PC-9 (cell line): ENCODE measurements around the gene RNF8. TPM values are rescaled to one million over a fixed set of nuclear protein-coding genes. Genes with fewer than 3 reads are reported as not detected.

Experiments used
- BruUV-seq: library from RNA; stranded (reverse); fragments of 400-500 nt; replicated peaks from 2 replicates; lab custom pipeline; 2021; lab: Mats Ljungman, UMichigan
- CTCF ChIA-PET: fragments of 300-600 bp; sonication (Branson Sonifier 250); formaldehyde crosslinking; loops from one replicate; lab custom pipeline; 2022; ENCODE audit warnings: antibody characterized with exemption; lab: Charles Lee
- POLR2A ChIA-PET: fragments of 300-600 bp; sonication (Branson Sonifier 250); formaldehyde crosslinking; loops from one replicate; lab custom pipeline; 2022; ENCODE audit warnings: antibody characterized with exemption; ENCODE audit not compliant: unreplicated experiment; lab: Charles Lee
- DNase-seq, 2 experiments: peaks; one replicate each; pipeline versions ENCODE4 v3.0.0 to v3.0.0-alpha.2; 2015 to 2022; ENCODE audit warnings: mixed read lengths in 1 of 2
- H2AFZ ChIP-seq: fragments of 200-600 bp; sonication (generic); 2 replicates; pipeline ENCODE4 v1.8.1; 2017; ENCODE audit warnings: antibody characterized with exemption
- H3F3A ChIP-seq: fragments of 200-600 bp; sonication (generic); 2 replicates; pipeline ENCODE4 v1.8.1; 2017; ENCODE audit warnings: antibody characterized with exemption, mild to moderate bottlenecking, low read depth; ENCODE audit not compliant: insufficient read depth
- H3K27ac ChIP-seq: fragments of 200-600 bp; sonication (generic); 2 replicates; pipeline ENCODE4 v1.6.1; 2016; ENCODE audit warnings: mixed run types
- H3K27me3 ChIP-seq: fragments of 200-600 bp; sonication (generic); 2 replicates; pipeline ENCODE4 v1.6.1; 2016; ENCODE audit warnings: low read depth, mixed run types; ENCODE audit not compliant: insufficient read depth
- H3K36me3 ChIP-seq: fragments of 200-600 bp; sonication (generic); 2 replicates; pipeline ENCODE4 v1.6.1; 2016; ENCODE audit warnings: low read depth, mixed run types
- H3K4me1 ChIP-seq: fragments of 200-600 bp; sonication (generic); replicated peaks from 2 replicates; pipeline ENCODE4 v1.6.1; 2016; ENCODE audit warnings: mixed run types; ENCODE audit not compliant: insufficient read depth
- H3K4me2 ChIP-seq: fragments of 200-600 bp; sonication (generic); 2 replicates; pipeline ENCODE4 v1.6.1; 2017; ENCODE audit warnings: mixed run types
- H3K4me3 ChIP-seq: fragments of 200-600 bp; sonication (generic); 2 replicates; pipeline ENCODE4 v1.6.1; 2016; ENCODE audit warnings: mixed run types
- H3K79me2 ChIP-seq: fragments of 200-600 bp; sonication (generic); 2 replicates; pipeline ENCODE4 v1.6.1; 2017; ENCODE audit warnings: low read depth, mixed run types
- H3K9me2 ChIP-seq: fragments of 200-600 bp; sonication (generic); 2 replicates; pipeline ENCODE4 v1.8.1; 2017; ENCODE audit warnings: mild to moderate bottlenecking; ENCODE audit not compliant: insufficient read depth
- H3K9me3 ChIP-seq: fragments of 200-600 bp; sonication (generic); 2 replicates; pipeline ENCODE4 v1.8.1; 2016; ENCODE audit warnings: low read depth; ENCODE audit not compliant: insufficient read depth
- H4K20me1 ChIP-seq: fragments of 200-600 bp; sonication (generic); 2 replicates; pipeline ENCODE4 v1.8.1; 2017; ENCODE audit not compliant: insufficient read depth
- EZH2 ChIP-seq: fragments of 200-600 bp; sonication (generic); IDR thresholded peaks from 2 replicates; pipeline ENCODE4 v1.8.0; 2017; ENCODE audit warnings: antibody characterized with exemption, low read depth
- intact Hi-C: fragments of 100-400 bp; cut with micrococcal nuclease; formaldehyde crosslinking; loops from one replicate; pipeline ENCODE4 v1.10.0; 2022; ENCODE audit not compliant: unreplicated experiment
- total RNA-seq: library from RNA; stranded (reverse); gene quantifications from 2 replicates; pipeline ENCODE4 v1.2.3, GENCODE V29; 2021
- TF ChIP-seq, protein P1 (sequence below): fragments of 200-600 bp; sonication (generic); conservative IDR thresholded peaks from 2 replicates; pipeline ENCODE4 v1.6.1; 2017; ENCODE audit warnings: mixed run types, antibody characterized with exemption, mild to moderate bottlenecking, moderate library complexity

RNF8 gene
- total RNA-seq, 1 experiment from 2014 or later = 17.5 TPM

DNA sequence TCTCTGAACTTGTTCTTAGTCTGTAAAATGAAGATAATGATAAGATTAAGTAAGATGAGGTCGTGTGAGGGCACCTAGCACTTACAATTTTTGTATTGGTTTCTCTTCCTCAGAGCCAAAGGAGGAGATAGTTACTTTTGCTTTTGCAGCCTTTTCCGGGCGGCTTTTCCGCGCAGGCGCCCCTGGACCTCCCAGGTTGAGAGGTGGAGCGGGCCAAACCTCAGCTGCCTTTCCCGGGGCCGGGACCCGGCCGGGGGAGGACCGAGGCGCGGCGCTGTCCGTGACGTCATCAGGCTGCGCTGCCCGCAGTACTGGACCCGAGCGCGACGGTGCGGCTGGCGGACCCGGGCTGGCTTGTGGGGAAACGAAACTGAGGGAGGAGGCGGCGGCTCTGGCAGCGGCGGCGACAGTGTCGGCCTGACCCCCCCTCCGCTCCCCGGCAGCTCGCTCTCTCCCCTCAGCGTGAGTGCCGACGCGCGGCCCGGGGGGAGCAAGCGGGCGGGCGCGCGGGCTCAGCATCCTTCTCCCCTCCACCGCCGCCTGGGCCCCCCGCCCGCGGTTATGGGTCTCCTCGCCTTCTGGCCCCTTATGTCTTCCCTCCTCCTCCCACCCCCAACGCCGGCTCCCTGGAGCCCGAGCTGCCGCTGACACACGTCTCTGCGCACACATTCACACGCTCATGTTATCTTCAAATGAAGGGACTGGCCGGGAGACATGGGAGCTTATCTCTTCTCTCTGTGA lies 79.3 kb downstream of the RNF8 start, which contains the start of gene CMTR1:
Gene CMTR1 (plus strand): TSS at position 306 of the 741 bp plus-strand sequence. CDS start 2,409 bp downstream, outside the sequence.
- Histone ChIP-seq H3K4me3 (peak within 1 kb of the TSS; percentile 87), H3K79me2 (peaks cover 21% of the 10 kb centered on the region), H3K9me2 (no peaks in the 10 kb centered on the region), H3K36me3 (peaks cover 12% of the 10 kb centered on the region; the same call in 1 of the 2 replicates), H3K27ac (0 out of 2 replicates have a peak within 1 kb of the TSS, but pooled peaks have one; percentile 13), H3K4me2 (peak within 1 kb of the TSS; percentile 99), H3F3A (no peaks in the 10 kb centered on the region), H3K27me3 (no peaks in the 10 kb centered on the region), H2AFZ (peak within 1 kb of the TSS; percentile 97), H4K20me1 (no peaks in the 10 kb centered on the region), H3K9me3 (no peaks in the 10 kb centered on the region), H3K4me1 (peaks cover 14% of the 10 kb centered on the region)
- TF ChIP-seq EZH2 = no peak
- TF ChIP-seq, protein P1, sequence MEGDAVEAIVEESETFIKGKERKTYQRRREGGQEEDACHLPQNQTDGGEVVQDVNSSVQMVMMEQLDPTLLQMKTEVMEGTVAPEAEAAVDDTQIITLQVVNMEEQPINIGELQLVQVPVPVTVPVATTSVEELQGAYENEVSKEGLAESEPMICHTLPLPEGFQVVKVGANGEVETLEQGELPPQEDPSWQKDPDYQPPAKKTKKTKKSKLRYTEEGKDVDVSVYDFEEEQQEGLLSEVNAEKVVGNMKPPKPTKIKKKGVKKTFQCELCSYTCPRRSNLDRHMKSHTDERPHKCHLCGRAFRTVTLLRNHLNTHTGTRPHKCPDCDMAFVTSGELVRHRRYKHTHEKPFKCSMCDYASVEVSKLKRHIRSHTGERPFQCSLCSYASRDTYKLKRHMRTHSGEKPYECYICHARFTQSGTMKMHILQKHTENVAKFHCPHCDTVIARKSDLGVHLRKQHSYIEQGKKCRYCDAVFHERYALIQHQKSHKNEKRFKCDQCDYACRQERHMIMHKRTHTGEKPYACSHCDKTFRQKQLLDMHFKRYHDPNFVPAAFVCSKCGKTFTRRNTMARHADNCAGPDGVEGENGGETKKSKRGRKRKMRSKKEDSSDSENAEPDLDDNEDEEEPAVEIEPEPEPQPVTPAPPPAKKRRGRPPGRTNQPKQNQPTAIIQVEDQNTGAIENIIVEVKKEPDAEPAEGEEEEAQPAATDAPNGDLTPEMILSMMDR = no peak
- ChIA-PET CTCF (interaction anchor here (0.6 to 0.9 kb wide), 3 partner anchors 381 to 651 kb away, joined by 3 to 4 read pairs (median 3); no protein-coding TSS in a partner anchor), POLR2A (interaction anchor here (0.5 to 0.8 kb wide), 4 partner anchors 40 to 1343 kb away, joined by 3 to 7 read pairs (median 4); no protein-coding TSS in a partner anchor)
- intact Hi-C loops = no loop called here
- BruUV-seq = no TSS peak
- DNase-seq = peak; percentile 70 to 92

DNA sequence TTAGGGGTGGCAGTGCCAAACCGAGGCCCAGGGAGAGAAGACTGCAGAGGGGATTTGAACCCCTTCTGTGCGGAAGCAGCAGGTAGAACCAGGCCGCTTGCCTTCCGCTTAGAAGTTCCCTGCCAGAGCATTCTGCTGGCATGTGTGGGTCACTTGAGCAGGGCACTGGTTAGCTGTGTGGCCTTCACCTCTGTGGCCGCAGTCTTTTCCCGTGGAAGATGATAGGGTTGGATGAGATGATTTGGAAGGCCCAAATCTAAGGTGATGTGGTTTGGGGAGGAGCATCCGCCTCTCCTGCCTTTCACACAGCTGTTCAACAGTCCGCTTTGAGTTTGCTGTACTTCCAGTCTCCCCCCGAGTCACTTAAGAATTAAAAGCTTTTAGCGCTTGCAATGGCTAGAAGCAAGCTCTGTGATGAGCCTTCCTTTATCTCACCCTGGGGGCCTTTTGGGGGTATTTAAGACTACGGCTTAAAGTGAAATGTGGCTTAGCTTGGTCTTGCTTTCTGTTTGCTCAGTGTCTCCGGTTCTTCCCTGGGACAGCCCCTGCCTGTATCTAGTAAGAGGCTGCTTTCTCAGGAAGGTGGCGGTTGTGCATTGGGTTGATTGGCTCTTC lies 80.0 kb downstream of the RNF8 start:
- peak overlapping the region; percentile 97 for H2AFZ ChIP-seq
- peak overlapping the region; percentile 99 for H3K4me2 ChIP-seq
- intact Hi-C loops = no loop called here
- H3K9me3 ChIP-seq = no peaks in the 10 kb centered on the region
- peaks cover 21% of the 10 kb centered on the region for H3K79me2 ChIP-seq
- 0 out of 2 replicates have a peak overlapping the region, but pooled peaks have one; percentile 13 for H3K27ac ChIP-seq
- no peaks in the 10 kb centered on the region for H3F3A ChIP-seq
- H3K4me3 ChIP-seq = peak overlapping the region; percentile 87
- H3K4me1 ChIP-seq = peaks cover 14% of the 10 kb centered on the region
- POLR2A ChIA-PET = interaction anchor here (0.5 to 0.7 kb wide), 2 partner anchors 385 to 799 kb away, joined by 3 to 5 read pairs; no protein-coding TSS in a partner anchor
- no peaks in the 10 kb centered on the region for H3K9me2 ChIP-seq
- CTCF ChIA-PET = interaction anchor here (0.5 to 0.9 kb wide), 4 partner anchors 362 to 412 kb away, joined by 3 to 6 read pairs (median 3); no protein-coding TSS in a partner anchor
- no peak for DNase-seq
- 0 out of 2 replicates have a peak, but pooled peaks cover 3% of the 10 kb centered on the region for H4K20me1 ChIP-seq
- H3K36me3 ChIP-seq = peaks cover 12% of the 10 kb centered on the region; the same call in 1 of the 2 replicates
- TF ChIP-seq, protein P1 = no peak
- TF ChIP-seq EZH2 = no peak
- TSS peak; percentile 57 for BruUV-seq
- H3K27me3 ChIP-seq = no peaks in the 10 kb centered on the region

DNA sequence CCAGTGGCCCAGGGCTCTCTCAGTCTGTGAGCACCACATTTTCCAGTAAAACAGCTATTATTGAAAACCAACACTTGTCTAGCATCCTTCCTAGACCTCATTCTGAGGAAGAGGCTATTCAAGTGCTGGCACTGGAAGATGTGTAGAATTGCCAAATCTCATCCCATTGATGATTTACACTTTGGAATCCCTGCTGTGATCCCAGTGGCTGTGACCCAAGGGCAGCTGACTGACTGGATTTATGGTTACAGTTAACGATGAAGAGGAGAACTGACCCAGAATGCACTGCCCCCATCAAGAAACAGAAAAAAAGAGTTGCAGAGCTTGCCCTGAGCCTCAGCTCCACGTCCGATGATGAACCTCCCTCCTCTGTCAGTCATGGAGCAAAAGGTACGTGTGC lies 81.6 kb downstream of the RNF8 start:
- no TSS peak for BruUV-seq
- no peaks in the 10 kb centered on the region for H3K9me3 ChIP-seq
- 0 out of 2 replicates have a peak, but pooled peaks cover 5% of the 10 kb centered on the region for H4K20me1 ChIP-seq
- no peaks in the 10 kb centered on the region for H3K27me3 ChIP-seq
- POLR2A ChIA-PET = no interaction called here
- no peak overlapping the region for H3K4me2 ChIP-seq
- no peak overlapping the region for H3K4me3 ChIP-seq
- H3K27ac ChIP-seq = no peak overlapping the region
- DNase-seq = no peak
- CTCF ChIA-PET = no interaction called here
- H3K79me2 ChIP-seq = peaks cover 21% of the 10 kb centered on the region
- intact Hi-C loops = no loop called here
- no peak overlapping the region for H2AFZ ChIP-seq
- peaks cover 14% of the 10 kb centered on the region for H3K4me1 ChIP-seq
- no peaks in the 10 kb centered on the region for H3K9me2 ChIP-seq
- H3F3A ChIP-seq = no peaks in the 10 kb centered on the region
- H3K36me3 ChIP-seq = peaks cover 12% of the 10 kb centered on the region; the same call in 1 of the 2 replicates
- TF ChIP-seq, protein P1 = no peak
- TF ChIP-seq EZH2 = no peak
